Superior temporal gyrus (tissue), 1 donor: ENCODE data around the gene RPS4Y1.

Experiments used
- DNase-seq: peaks from one replicate; pipeline ENCODE4 v3.0.0-alpha.2; 2016; ENCODE audit errors: extremely low spot score

The RPS4Y1 gene

GRCh38 chrY:2883561-2883960 is 42.2 kb downstream of the RPS4Y1 start:
- no peak for DNase-seq

GRCh38 chrY:2885880-2886279 is 44.5 kb downstream of the RPS4Y1 start:
- DNase-seq = no peak

GRCh38 chrY:2887386-2887785 is 46.0 kb downstream of the RPS4Y1 start:
- DNase-seq = no peak

- DNase-seq = no peak
Measured at GRCh38 chrY:2887955-2888354, 46.6 kb downstream of the RPS4Y1 start.

- DNase-seq = no peak
Measured at GRCh38 chrY:2893471-2893870, 52.1 kb downstream of the RPS4Y1 start.

- DNase-seq = no peak
Measured at GRCh38 chrY:2896050-2896449, 54.6 kb downstream of the RPS4Y1 start.

GRCh38 chrY:2907356-2907755 is 66.0 kb downstream of the RPS4Y1 start:
- DNase-seq = no peak

GRCh38 chrY:2913066-2913815 is 71.8 kb downstream of the RPS4Y1 start:
- no peak for DNase-seq
